Purkinje cell (primary cell): Measurements from ENCODE around the gene PSMA1. TPM values are rescaled to one million over a fixed set of nuclear protein-coding genes. Genes with fewer than 3 reads are reported as not detected.

Source experiments
- polyA plus RNA-seq: library from polyadenylated mRNA; unstranded; fragments of >200 nt; fragmentation: Nextera tagmentation; gene quantifications from 2 replicates; pipeline ENCODE4 v1.2.1, GENCODE V29; 2014

PSMA1 gene
- polyA plus RNA-seq: 501 and 541 TPM in 2 replicates

DNA sequence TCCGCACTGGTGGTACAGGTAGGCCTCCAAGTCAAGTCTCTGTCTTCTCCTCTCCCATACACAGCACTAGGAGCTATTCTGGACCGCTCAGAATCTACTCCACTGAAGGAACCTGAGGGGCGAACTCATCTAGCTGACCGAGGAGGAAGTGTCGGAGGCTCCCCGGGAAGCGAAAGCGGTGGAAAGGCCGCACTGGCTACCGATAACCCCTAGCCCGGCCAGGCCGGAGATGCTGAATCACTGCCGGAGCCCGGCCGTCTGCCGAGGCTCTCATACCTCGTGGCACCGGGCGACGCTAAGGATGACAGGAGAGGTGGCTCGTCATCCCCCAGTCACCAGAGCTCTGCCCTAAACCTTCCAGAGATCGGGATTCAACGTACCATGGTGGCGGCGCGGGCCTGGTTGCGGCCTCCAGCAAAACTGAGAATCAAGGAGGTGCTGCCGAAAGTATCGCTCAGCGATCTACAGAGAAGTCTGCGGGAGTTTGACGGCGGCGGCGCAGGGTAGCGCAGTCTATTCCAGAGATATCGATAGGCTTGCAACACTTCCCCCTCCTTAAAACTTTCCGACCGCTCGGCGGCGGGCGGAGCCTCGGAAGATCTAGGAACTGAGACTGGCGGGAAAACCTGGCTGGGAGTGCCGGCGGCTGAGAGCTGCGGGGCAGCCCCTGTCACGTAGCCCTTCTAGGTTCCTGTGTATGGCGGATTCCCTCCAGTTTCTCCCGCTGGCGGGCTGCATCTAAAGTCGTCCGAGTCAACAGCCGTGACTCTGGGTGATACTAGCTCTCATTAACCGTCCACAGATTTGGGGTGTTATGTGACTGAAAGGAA, at the start of gene PSMA1:
TSS of gene PSMA1 (minus strand) at position 470 of the 830 bp plus-strand sequence. CDS start at position 383, 87 bp downstream.

GRCh38 chr11:14499560-14500180, 20.5 kb downstream of the PSMA1 start, which contains the start of gene COPB1:
TSS of gene COPB1 (minus strand) at chr11:14499811. CDS start at chr11:14498928, 883 bp downstream.

Other genes starting within 250 kb of the PSMA1 start
- 10.1 and 12.0 TPM in 2 replicates for gene RRAS2, start 161.2 kb downstream of the PSMA1 start, polyA plus RNA-seq
- 77.1 and 78.9 TPM in 2 replicates for gene COPB1, start 20.6 kb downstream of the PSMA1 start, polyA plus RNA-seq
- gene PDE3B, start 123.4 kb upstream of the PSMA1 start, polyA plus RNA-seq: 1.7 and 2.3 TPM in 2 replicates